Measurements from ENCODE around the gene CHURC1.

DNA sequence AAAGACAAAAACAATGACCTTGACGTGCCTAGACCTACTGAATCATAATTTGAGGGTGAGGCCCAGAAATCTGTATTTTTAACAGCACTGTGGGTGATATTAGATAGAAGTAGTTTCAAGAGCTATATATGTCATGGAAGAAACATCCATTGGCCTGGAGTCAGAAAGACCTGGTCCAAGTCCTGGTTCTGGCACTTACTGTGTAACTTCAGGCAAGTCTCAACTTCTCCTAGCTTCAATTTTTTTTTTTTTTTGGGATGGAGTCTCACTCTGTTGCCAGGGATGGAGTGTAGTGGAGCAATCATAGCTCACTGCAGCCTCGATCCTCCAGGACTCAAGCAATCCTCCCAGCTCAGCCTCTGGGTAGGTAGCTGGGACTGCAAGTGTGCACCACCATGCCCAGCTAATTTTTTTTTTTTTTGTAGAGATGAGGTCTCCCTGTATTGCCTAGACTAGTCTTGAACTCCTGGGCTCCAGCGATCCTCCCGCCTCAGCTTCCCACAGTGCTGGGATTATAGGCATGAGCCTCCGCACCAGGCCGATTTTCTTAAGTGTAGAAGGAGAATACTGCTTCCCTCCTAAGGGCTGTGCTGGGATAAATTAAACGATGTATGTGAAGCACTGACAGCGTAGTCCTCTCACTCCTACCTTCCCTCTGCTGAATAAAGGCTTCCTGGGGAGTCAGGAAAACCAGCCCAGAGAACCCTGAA lies 42.6 kb downstream of the CHURC1 start:
- TF ChIP-seq, protein P1, sequence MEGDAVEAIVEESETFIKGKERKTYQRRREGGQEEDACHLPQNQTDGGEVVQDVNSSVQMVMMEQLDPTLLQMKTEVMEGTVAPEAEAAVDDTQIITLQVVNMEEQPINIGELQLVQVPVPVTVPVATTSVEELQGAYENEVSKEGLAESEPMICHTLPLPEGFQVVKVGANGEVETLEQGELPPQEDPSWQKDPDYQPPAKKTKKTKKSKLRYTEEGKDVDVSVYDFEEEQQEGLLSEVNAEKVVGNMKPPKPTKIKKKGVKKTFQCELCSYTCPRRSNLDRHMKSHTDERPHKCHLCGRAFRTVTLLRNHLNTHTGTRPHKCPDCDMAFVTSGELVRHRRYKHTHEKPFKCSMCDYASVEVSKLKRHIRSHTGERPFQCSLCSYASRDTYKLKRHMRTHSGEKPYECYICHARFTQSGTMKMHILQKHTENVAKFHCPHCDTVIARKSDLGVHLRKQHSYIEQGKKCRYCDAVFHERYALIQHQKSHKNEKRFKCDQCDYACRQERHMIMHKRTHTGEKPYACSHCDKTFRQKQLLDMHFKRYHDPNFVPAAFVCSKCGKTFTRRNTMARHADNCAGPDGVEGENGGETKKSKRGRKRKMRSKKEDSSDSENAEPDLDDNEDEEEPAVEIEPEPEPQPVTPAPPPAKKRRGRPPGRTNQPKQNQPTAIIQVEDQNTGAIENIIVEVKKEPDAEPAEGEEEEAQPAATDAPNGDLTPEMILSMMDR (IDR thresholded peaks at IDR 0.05; ENCODE audit: low read length) = no peak
- no peak for TF ChIP-seq EZH2 (IDR thresholded peaks at IDR 0.05; ENCODE audit: borderline replicate concordance, low read length)

All from OCI-LY1 (cell line).